Liver (tissue), 3 donors: ENCODE data around the gene ERI3.
A peak's percentile ranks its signal among the peaks of the same experiment; 100 is the strongest.

ENCODE experiments used
- ATF3 ChIP-seq: IDR thresholded peaks from 2 replicates; pipeline ENCODE4 v1.6.1; 2016; ENCODE audit warnings: antibody characterized with exemption
- CTCF ChIP-seq: fragments of 150-350 bp; IDR thresholded peaks from 2 replicates; pipeline ENCODE4 v1.5.1; 2017; ENCODE audit warnings: improper control_type of control experiment, low read depth, low read length; ENCODE audit not compliant: missing input control
- FOXA1 ChIP-seq: IDR thresholded peaks from 2 replicates; pipeline ENCODE4 v1.6.1; 2016; ENCODE audit warnings: antibody characterized with exemption
- GABPA ChIP-seq, 2 donors: IDR thresholded peaks in 1 of 2; conservative IDR thresholded peaks in 1 of 2; 2 replicates each; pipeline ENCODE4 v1.6.1; 2016; ENCODE audit warnings: antibody characterized with exemption in 2 of 2, mild to moderate bottlenecking in 1 of 2, moderate library complexity in 1 of 2
- HNF4A ChIP-seq, 2 donors: conservative IDR thresholded peaks; 2 replicates each; pipeline ENCODE4 v1.6.1; 2016; ENCODE audit warnings: antibody characterized with exemption in 2 of 2, mild to moderate bottlenecking in 2 of 2
- HNF4G ChIP-seq: IDR thresholded peaks from 2 replicates; pipeline ENCODE4 v1.6.1; 2016; ENCODE audit warnings: antibody characterized with exemption
- JUND ChIP-seq, 2 donors: IDR thresholded peaks; 2 replicates each; pipeline ENCODE4 v1.6.1; 2016; ENCODE audit warnings: antibody characterized with exemption in 2 of 2
- MAX ChIP-seq: IDR thresholded peaks from 2 replicates; pipeline ENCODE4 v1.6.1; 2016; ENCODE audit warnings: antibody characterized with exemption
- RAD21 ChIP-seq, 2 donors: IDR thresholded peaks; 2 replicates each; pipeline ENCODE4 v1.6.1; 2016; ENCODE audit warnings: antibody characterized with exemption in 2 of 2, mild to moderate bottlenecking in 2 of 2
- REST ChIP-seq: IDR thresholded peaks from 2 replicates; pipeline ENCODE4 v1.6.1; 2016; ENCODE audit warnings: antibody characterized with exemption, mild to moderate bottlenecking
- TAF1 ChIP-seq: conservative IDR thresholded peaks from 2 replicates; pipeline ENCODE4 v1.6.1; 2016; ENCODE audit warnings: antibody characterized with exemption, mild to moderate bottlenecking
- YY1 ChIP-seq: IDR thresholded peaks from 2 replicates; pipeline ENCODE4 v1.6.1; 2016; ENCODE audit warnings: antibody characterized with exemption, mild to moderate bottlenecking
- ZBTB33 ChIP-seq: IDR thresholded peaks from 2 replicates; pipeline ENCODE4 v1.6.1; 2016; ENCODE audit warnings: antibody characterized with exemption
- donor health status: healthy.
- donor health status: healthy.

- TF ChIP-seq CTCF = no peak
- peak; percentile 63 for TF ChIP-seq ATF3
- no peak for TF ChIP-seq MAX
- peak; percentile 6 for TF ChIP-seq HNF4G
- no peak for TF ChIP-seq TAF1
- peak in 1 of 2 donors; percentile 50 for TF ChIP-seq HNF4A (conservative IDR thresholded peaks at IDR 0.05)
- no peak for TF ChIP-seq ZBTB33
- peak; percentile 67 for TF ChIP-seq RAD21 (IDR thresholded peaks at IDR 0.05)
- no peak for TF ChIP-seq FOXA1
- TF ChIP-seq YY1 = peak; percentile 84
- TF ChIP-seq REST = peak; percentile 59
- no peak for TF ChIP-seq JUND (IDR thresholded peaks at IDR 0.05)
- TF ChIP-seq GABPA (IDR thresholded peaks at IDR 0.05 in 1 of 2, conservative IDR thresholded peaks at IDR 0.05 in 1 of 2) = peak; percentile 100
Measured at GRCh38 chr1:44213222-44214112, 141.6 kb downstream of the ERI3 start, which contains the start of gene DMAP1.
